DMS79 (cell line): Measurements from ENCODE around the gene PPP2R5D.
A peak's percentile ranks its signal among the peaks of the same experiment; 100 is the strongest.
"Not testable (repeated sequence)": the region's sequence is repeated elsewhere in the genome, so short reads cannot be mapped to it uniquely, and the experiment has no call there.

Experiments used
- DNase-seq: peaks from one replicate; lab custom pipeline; 2025; lab: John Stamatoyannopoulos, UW

The PPP2R5D gene

DNA sequence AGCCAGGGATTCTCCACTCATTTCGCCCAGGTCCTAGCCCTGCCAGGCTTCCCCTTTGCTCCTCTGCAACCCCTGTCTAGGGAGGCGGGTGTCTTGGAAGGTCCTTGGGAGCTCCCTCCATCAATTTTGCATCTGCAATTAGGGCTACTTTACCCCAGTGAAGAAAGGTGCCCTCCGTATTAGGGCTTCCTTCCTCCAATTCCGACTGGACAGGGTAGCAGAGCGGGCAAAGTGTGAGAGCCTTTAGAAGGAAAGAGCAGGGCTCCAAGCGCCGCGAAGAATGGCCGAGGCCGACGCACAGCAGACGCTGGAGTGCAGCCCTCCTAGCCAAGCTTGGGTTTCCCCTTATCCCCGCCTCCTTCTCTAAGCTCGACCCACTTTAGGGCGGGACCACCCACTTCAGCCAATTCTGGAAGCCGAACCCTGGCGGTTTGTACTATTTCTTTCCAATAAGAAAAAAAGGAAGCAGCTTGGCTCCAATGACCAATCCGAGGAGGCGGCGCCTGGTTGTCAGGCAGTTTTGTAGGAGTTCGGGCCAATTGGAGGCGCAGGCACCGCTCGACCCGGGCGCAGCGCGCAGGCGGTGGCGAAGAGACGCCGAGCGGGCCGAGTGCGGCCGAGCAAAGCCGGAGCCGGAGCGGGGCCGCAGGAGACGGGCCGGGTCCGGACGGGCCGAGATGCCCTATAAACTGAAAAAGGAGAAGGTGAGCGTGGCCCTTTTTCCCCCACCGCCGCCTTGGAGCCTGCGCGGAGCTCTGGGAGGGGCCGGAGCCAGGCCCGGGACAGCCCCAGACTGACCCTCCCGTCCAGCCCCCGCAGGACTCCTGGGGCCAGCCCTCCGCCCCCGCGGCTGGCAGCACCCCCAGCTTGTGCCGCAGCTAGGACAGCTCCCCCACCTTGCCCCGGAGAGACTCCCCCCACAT is at the start of gene PPP2R5D:
PPP2R5D (plus strand) TSS at position 570 of the 923 bp plus-strand sequence; CDS start at position 678, 108 bp downstream.
- peak; percentile 99 for DNase-seq

DNA sequence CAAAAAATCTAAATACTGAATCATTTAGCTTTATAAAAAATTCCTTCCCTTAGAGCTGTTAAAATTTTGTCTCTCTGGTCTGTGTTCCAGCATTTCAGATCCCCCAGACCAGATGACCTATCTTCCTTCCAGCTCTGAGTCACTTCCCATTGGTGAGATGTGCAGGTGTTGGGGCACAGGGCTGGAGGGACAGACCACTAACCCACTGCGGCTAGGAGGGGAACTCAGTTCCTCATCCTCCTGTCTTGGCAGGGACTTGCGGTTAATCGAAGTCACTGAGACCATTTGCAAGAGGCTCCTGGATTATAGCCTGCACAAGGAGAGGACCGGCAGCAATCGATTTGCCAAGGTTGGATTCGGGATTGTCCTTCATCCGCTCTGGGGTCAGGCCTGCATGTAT is 49.0 kb upstream of the PPP2R5D start:
- DNase-seq = no peak

DNA sequence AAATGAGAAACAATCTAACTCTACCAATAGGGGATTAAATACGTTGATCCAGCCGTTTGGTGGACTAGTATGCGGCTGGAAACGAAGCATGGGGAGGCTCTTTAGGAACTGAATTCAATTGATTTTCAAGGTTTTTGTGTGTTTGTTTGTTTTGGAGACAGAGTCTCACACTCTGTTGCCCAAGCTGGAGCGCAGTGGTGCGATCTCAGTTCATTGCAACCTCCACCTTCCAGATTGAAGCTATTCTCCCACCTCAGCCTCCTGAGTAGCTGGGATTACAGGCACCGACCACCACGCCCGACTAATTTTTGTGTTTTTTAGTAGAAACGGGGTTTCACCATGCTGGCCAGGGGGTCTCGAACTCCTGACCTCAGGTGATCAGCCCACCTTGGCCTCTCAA is 48.0 kb upstream of the PPP2R5D start:
- DNase-seq = no peak

DNA sequence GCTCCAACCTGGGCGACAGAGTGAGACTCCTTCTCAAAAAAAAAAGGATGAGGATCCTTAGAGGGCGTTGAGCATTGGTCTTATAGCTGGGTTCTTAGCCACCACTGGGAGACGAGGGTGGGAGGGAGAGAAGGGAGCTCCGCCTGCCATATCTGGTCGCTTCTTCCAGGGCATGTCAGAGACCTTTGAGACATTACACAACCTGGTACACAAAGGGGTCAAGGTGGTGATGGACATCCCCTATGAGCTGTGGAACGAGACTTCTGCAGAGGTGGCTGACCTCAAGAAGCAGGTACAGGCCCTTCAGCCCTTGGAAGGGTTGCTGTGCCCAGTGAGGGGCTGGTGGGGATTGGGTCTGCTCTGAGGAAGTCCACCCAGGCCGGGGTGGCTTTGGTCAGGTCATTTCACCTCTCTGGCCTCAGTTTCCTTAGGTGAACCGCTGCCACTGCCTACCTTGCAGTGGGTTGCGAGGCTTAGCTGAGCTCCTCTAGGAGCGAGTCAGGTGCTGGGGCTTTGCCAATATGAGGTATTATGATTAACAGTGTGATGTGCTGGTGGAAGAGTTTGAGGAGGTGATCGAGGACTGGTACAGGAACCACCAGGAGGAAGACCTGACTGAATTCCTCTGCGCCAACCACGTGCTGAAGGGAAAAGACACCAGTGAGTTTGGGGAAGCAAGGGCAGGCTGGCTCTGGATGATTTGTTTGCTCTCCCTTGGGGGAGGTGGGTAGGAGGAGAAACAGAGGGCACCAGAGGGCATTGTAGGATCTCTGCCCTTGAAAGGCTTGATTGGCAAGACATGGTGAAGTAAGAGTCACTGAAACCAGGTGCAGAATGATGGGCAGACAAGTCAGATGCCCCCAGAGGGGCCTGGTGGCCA is 46.6 kb upstream of the PPP2R5D start:
- DNase-seq = no peak

DNA sequence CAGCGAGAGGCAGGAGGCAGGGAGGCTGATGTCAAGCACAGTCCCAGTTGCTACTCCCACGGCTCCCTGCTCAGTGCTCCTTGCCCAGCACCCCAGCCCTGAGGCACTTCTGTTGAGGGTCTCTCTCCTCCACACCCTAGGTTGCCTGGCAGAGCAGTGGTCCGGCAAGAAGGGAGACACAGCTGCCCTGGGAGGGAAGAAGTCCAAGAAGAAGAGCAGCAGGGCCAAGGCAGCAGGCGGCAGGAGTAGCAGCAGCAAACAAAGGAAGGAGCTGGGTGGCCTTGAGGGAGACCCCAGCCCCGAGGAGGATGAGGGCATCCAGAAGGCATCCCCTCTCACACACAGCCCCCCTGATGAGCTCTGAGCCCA is 46.0 kb upstream of the PPP2R5D start:
- no peak for DNase-seq

DNA sequence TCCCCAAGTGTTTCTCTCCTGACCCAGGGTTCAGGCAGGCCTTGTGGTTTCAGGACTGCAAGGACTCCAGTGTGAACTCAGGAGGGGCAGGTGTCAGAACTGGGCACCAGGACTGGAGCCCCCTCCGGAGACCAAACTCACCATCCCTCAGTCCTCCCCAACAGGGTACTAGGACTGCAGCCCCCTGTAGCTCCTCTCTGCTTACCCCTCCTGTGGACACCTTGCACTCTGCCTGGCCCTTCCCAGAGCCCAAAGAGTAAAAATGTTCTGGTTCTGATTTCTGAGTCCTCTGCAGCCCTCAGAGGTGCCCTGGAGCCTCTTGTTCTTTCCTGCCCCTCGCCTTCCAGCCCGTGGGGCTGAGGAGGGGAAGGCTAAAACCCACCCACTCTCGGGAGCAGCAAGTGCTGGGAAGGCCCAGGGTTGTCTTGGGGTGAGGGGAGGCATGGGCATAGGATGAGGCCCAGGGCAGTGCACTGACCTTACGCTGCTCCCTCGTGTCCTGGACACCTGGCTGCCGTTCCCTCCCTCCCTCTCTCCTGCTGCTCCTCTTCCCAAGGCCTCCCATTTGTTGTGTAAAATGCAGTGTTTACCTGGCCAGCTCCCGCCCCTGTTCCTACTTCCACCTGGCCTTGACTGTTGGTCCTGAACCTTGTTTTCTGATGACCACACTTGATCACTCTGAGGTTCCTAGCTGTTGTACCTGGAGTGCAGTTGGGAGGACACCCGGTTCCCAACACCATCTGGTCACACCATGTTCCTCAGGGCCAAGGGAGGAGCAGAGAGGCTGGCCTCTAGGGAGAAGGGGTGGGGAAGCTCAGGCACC is 45.2 kb upstream of the PPP2R5D start:
- DNase-seq = no peak

DNA sequence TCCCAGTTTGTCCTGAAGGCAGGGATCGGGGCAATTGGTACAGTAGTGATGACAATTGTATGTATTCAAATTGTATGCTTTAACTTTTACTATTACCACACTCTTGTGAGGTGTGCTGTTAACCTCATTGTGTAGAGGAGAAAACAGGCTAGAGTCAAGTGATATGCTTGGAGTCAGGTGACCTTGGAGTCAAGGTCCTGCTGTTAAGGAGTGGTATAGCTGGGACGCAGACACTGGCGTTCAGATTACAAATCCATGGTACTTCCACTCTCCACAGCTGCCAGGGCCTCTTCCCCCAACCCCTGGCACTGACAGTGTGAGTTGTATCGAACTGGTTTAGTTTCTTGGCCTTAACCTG is 44.6 kb upstream of the PPP2R5D start:
- DNase-seq = no peak

DNA sequence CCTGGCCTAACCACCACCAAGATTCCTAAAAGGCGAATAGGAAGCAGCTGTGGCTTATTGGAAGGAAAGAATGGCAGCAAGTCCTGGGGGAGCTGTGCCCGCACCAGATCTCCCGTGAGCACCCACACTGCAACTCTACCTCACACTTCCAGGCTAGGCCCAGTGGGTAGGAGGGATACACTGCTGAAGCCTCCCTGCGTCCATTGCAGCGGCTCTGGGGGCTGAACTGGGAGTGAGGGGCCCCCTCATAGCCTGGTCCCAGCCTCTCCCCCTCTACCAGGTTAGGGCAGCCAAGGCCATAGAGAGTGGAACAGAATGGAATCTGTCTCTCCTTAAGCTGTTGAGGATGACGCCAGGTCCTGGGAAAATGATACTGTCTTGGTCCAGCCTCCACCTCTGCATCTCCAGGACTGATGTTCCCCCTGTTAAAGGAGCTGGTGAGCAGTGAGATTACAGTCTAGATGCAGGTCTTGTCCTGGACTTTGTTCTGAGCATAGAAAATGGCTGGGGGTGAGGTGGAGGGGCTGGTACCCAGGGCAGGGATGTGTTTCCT is 43.8 kb upstream of the PPP2R5D start:
- no peak for DNase-seq

DNA sequence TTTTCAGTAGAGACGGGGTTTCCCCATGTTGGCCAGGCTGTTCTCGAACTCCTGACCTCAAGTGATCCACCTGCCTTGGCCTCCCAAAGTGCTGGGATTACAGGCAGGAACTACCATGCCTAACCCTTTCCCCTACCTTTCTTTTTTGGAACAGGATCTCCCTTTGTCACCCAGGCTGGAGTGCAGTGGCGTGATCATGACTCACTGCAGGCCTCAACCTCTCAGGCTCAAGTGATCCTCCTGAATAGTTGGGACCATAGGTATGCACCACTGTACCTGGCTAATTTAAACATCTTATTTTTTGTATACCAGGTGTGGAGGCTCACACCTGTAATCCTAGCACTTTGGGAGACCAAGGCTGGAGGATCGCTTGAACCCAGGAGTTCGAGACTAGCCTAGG is 43.0 kb upstream of the PPP2R5D start:
- DNase-seq = not testable (repeated sequence)

DNA sequence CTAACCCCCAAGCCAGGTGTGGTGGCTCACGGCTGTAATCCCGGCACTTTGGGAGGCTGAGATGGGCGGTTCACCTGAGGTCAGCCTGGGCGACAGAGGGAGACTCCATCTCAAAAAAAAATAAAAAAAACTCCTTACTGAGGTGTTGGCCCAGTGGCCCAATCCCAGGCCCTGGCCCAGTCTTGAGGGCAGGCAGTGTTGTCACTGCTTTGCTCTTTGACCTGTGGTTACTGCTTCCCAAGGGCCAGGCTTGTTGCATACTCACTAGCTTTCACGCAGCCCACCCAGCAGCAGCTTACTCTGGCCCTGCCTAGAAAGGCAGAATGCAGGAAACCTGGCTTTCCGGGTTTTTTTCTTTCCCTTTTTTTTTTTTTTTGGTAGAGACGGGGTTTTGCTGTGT is 41.9 kb upstream of the PPP2R5D start:
- no peak for DNase-seq

DNA sequence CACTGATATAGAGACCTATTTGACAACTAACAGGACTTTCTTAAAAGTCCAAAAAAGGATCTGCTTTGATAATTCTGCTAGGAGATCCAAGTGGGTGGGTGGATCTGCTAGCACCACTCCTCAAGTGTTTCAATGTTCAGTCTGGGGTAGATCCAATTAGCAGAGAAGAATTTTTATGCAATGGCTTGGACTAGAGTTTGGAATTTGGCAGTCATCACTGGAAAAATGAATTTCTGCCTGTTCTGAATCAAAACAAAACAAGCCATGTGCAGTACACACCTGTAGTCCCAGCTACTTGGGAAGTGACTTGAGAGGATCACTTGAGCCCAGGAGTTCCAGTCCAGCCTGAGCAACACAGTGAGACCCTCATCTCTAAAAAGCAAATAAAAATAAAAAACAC is 36.4 kb upstream of the PPP2R5D start:
- DNase-seq = no peak

DNA sequence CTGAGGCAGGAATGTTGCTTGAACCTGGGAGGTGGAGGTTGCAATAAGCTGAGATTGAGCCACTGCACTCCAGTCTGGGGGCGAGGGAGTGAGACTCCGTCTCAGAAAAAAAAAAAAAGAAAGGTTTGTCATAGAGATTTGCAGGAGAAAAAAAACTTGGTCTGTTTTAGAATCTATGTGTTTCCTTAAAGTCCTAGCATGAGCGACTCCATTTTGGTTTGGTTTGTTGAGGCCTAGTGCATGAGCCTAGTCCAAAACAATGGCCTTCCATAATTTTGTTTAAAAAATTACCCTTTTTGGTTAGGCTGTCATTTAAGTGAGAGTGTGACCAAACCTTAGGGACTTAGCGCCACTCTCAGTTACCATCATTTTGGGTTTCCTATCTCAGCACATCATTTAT is 32.0 kb upstream of the PPP2R5D start:
- no peak for DNase-seq

DNA sequence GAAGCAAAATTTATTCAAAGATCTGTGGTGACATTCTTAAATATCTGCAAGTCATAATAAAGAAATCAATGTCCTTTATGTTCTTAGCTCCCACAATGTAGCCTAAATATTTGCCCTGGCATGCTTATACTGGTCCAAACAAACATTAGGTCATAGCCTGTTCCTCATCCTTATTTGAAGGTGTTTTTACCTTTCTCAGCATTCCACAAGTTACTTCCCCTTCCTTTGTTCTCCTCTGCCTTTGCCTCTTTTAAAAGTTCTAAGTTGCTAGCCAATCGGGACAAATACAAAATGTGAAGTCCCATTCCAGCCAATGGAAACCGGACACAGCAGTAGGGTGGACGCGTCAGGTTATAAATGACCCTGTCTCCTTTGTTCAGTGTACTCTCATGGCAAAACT is 30.0 kb upstream of the PPP2R5D start:
- DNase-seq = not testable (repeated sequence)

DNA sequence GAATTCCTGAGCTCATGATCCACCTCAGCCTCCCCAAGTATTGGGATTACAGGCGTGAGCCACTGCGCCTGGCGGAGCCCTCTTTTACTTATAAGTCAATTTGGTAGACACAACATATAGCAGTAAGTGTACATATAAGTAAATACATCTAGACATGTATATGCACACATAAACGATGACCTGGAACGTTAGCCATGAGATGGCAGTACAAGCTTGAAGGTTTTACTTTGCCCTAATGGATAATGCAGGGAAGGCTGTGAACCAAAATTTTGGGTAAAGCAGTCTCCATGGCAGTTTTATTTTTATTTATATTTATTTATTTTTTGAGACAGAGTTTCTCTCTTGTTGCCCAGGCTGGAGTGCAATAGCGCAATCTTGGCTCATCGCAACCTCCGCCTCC is 26.2 kb upstream of the PPP2R5D start:
- no peak for DNase-seq

DNA sequence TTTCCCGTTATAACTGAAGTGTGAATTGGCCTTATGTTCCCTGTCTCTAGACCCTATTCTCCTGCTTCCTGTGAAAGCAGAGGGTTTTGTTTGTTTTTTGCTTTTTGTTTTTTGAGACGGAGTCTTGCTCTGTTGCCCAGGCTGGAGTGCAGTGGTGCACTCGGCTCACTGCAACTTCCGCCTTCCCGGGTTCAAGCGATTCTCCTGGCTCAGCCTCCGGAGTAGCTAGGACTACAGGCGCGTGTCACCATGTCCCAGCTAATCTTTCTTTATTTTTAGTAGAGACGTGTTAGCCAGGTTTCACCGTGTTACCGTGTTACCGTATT is 24.5 kb upstream of the PPP2R5D start:
- DNase-seq = no peak

DNA sequence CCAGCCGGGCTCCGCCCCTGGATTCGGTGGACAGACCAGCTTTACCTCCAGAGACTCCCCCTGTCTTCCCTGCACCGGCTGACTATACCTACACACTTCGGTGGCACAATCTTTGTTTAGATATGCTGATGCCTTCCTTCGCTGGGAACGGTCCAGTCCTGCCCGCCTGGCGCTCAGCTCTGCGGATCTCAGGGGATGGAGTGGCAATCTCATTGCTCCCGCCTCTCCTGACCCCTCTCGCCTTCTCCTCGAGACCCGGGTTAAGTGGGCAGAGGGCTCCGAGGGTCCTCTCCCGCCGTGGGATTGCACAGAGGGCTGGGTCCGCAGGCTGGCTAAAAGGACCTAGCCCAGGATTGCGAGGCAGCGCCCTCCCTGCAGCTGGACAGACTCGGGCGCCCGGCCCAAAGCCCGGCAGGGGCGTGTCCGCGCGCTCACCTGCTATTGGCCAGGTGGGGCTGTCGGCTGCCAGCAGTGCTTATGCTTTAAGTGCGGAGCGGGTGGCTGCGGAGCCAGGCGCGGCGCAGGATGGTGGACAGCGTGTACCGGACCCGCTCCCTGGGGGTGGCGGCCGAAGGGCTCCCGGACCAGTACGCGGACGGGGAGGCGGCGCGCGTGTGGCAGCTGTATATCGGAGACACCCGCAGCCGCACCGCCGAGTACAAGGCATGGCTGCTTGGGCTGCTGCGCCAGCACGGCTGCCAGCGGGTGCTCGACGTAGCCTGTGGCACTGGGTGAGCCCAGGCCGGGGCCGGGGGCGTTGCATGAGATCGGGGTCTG is 23.9 kb upstream of the PPP2R5D start, which contains the start of gene GNMT:
GNMT (plus strand) TSS at position 512 of the 777 bp plus-strand sequence; CDS start at position 526, 14 bp downstream.
- DNase-seq = peak; percentile 47

DNA sequence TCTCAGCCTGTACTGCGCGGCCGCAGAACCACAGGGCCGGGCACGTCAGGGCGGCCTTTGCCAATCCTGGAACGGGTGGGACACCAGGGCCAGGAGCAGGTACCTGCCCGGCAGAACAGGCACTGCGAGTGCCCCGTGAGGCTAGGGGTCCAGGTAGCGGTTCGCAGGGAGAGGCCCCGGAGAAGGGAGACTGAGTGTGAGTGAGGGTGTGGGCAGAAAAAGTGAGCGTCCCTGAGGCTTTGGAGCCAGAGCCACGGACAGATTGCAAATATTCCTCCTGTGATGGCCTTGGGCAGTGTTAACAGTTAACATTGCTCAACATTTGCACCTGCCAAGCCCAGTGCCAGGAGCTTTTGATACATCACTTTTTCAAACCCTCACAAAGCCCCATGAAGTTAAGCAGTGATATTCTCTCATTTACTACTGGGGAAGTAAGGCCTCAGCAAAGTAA is 23.3 kb upstream of the PPP2R5D start:
- DNase-seq = no peak

DNA sequence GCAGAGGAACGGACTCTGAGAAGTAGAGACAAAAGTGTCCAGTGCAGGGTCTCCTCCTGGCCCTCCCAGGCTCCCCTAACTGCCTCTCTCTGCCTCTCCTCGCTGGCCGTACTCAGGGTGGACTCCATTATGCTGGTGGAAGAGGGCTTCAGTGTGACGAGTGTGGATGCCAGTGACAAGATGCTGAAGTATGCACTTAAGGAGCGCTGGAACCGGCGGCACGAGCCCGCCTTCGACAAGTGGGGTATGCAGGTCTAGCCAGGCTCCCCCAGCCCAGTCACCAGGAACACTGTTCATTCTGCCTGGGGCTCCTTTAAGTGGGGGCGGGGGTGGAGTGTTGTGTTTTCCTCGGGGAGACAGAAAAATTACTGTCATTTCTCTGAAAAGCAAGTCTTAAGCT is 22.3 kb upstream of the PPP2R5D start:
- DNase-seq = no peak

DNA sequence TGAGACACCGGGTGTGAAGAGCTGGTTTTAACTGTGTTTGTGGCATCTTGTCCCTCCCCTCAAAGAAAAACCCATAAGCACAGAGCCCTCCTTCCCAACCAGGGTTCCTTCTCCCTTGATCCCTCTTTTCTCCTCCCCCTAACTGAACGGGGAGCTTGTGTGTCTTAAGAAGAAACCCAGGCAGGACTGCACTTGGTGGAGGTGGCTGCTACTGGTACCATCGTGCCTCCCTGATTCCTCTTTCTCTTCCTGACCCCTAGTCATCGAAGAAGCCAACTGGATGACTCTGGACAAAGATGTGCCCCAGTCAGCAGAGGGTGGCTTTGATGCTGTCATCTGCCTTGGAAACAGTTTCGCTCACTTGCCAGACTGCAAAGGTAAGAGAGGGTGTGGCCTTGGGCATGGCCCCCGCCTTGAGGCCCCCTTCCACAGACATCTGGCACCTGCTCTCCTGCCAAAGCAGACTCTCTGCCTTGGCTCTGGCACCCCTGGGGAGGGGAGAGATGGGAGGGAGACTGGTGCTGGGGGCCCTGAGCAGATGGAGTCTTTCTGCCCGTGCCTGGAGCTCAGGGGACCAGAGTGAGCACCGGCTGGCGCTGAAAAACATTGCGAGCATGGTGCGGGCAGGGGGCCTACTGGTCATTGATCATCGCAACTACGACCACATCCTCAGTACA is 21.7 kb upstream of the PPP2R5D start:
- no peak for DNase-seq

DNA sequence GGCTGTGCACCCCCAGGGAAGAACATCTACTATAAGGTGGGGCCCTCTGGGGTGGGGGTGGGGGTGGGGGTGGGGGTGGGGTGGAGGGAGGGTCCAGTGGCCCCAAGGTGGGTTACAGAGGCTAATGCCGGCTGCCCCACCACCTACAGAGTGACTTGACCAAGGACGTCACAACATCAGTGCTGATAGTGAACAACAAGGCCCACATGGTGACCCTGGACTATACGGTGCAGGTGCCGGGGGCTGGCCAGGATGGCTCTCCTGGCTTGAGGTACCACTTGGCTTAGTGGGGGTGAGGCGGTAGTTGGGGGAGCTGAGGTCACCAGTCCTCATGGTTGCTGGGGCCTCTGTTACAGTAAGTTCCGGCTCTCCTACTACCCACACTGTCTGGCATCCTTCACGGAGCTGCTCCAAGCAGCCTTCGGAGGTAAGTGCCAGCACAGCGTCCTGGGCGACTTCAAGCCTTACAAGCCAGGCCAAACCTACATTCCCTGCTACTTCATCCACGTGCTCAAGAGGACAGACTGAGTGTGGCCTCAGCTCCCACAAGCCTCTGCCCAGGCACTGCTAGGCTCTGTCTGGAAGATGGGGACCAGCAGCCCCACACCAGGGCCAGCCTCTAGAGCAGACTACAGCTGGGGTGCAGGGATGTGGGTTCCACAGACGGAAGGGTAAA is 21.1 kb upstream of the PPP2R5D start:
- DNase-seq = no peak
